Activated T-cell treated with anti-CD3 and anti-CD28 coated beads for 48 hours (primary cell): Measurements from ENCODE around the gene MAP7.

ENCODE experiments used
- DNase-seq: peaks from one replicate; pipeline ENCODE4 v3.0.0-alpha.2; 2020; ENCODE audit warnings: low read depth

Gene MAP7

DNA sequence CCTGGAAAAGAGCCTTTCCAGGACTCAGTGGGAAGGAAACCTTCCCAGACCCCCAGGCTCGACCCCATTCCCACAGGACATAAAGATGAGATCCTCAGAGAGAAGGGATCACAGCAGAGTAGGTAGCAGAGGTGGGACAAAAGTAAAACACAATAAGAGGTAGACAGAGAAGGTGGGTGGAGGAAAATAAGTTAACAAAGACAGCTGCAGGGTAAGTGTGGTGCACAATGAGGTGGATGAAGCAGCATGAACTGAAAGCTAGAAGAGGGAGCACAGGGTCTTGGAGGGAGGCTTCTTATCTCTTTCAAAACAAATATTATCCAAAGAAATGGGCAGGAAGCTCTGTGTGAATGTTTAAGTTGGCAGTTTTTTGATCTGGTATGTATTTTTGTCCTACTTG lies 14.0 kb upstream of the MAP7 start:
- no peak for DNase-seq

DNA sequence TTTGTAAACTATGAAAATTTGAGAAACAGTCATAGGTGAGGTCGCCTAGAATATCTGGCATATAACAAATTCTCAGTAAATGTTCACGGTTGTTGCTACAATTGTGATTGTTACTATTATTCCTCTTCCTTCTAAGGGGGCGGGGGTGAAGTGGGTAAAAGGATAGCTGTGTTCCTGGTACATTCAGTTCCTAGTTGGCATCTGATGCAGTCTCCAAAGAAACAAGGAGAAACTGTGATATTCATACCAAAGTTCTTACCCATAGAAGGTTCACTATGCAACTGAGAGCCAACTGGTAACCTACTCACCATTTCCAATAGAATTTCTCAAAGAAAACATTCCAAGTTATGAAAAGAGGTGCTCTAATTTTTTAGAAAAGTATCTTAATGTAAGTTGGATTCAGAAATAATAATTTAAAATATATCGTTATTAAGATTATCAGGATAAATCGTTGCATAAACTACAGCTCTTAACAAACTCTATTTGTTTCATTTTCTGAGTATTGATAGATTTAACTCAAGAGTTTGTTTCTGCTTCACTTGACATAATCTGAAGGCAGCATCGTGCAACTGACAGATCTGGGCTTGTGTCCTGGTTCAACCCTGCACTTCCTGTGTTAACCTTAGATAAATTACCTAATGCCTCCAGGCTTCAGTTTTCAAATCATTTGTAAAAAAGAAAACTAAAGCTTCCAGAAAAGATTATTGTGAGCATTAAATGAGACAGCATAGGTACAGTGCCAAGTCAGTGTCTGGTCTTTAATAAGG lies 13.3 kb upstream of the MAP7 start:
- DNase-seq: no peak

DNA sequence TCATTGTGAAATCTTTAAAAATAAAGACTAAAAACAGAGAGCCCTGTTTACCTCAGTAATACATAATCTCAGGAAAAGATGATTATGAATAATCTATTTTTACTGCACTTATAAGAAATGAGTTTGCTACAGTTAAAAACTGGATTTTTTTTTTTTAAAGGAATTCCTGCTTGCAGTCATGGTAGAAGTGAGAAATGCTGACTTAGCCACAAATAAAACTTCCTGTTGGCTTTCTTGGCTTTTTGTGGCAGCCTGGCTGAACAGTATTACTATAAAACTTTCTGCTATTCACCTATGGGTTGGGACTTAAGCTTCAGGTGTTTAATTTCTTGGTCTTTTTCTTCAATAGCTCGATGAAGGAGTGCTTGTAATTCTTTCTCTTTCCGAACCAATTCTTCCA lies 12.0 kb upstream of the MAP7 start:
- no peak for DNase-seq

DNA sequence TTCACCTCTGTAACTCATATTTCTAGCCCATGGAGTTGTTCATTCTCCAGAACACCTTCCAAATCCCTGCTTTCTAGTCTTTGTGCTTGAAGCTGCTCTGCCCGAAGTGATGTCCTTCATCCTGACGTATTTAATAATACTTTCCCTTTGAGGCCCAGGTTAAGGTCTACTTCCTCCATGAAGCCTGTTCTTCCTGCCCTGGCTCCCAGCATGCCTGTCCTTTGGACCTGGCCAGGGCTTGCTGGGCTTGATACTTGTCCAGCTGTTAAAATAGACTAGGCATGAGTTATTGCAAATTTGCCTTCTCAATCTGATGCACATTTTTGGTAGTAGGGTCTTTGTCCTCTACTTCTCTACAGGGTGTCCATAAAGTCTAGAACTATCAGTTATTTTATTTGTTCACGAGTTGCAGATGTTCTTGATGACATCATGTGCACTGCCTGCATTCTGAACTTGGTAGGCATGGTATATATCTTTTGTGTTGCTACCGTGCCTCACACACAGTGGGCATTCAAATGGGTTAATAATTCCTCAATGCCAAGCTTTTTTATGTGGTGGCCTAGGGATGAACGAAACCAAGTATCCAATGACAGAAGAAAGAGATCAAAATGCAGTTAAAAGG lies 3.1 kb upstream of the MAP7 start:
- DNase-seq: no peak

DNA sequence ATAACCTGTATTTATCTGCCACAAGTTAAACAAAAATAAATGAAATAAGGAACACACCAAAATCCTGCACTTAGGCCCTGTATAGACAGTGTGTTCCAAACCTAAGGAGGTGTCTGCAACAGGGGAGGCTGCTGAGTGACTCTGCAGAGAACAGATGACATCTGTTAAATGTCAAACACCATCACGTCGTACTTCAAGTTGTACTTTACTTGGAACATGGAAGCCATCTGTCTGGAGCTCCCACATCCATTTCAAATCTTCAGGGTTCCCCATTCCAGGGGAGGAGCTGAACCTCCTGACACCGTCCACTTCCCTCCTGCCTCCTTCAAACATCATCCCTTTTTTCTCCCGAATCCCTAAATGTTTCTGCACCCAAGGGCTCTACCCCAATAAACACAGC lies 1.8 kb upstream of the MAP7 start:
- DNase-seq: no peak

DNA sequence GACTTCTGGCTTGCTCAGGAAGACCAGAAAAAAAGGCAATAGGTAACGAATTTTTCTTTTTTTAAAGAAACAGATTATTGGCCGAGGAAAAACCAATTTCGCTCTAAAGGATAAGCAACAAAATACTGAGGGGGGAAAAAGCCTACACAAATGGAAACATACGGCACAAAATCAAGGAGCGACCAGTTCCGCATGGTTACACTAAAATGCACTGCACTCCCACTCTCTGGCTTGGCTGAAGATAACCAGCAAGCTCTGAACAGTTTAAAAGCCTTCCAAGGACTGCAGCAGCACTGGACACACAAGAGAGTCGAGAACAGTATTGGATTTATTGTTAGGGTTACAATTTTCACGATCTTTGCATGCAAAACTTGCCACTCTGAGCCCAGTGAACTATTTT lies 881 bp upstream of the MAP7 start:
- no peak for DNase-seq

DNA sequence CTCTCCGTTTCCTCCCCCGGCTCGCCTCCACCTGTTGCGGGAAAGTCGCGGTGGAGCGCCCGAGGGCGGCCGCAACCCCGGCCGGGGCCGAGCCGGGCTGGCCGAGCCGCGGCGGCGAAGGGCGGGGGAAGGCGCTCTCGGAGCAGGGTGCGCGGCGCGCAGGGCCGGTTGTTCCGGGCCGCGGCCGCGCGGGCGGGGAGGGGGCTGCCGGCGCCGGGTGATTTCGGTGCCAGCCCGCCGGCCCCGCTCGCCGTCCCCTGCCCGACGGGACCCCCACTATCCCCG lies 235 bp downstream of the MAP7 start:
- DNase-seq: no peak

DNA sequence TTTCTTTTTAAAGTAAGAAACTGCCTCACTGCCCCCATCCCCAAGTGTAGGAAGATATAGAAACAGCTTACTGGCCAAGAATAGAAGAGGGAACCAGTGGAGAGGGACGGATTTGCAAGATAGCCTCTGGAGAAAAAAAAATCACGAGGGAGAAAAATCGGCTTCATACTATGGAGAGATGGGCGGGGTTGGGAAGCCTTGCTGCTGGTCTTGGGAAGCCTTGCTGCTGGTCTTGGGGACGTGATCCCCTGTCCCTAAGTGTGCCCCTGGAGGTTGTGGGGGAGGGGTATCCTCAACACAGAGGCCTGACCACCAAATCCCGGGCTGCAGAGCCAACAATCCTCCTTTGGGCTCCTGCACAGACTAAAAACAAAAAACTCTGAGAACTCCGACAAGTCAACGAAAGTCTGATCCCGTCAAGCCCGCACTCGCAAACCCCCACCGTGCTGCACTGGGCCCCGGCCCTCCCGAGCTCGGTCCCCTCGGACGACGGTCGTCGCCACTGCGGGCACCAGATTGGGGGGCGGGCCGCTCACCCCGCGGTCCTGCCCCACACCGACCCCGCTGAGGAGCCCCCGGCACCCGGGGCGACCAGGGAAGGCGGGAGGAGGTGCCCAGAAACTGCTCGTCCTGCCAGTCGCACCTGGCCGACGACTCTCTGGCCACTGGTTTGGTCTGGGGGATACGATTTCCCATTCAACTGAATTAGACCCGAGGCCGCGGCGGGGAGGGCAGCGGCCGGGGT lies 750 bp downstream of the MAP7 start:
- DNase-seq: no peak

DNA sequence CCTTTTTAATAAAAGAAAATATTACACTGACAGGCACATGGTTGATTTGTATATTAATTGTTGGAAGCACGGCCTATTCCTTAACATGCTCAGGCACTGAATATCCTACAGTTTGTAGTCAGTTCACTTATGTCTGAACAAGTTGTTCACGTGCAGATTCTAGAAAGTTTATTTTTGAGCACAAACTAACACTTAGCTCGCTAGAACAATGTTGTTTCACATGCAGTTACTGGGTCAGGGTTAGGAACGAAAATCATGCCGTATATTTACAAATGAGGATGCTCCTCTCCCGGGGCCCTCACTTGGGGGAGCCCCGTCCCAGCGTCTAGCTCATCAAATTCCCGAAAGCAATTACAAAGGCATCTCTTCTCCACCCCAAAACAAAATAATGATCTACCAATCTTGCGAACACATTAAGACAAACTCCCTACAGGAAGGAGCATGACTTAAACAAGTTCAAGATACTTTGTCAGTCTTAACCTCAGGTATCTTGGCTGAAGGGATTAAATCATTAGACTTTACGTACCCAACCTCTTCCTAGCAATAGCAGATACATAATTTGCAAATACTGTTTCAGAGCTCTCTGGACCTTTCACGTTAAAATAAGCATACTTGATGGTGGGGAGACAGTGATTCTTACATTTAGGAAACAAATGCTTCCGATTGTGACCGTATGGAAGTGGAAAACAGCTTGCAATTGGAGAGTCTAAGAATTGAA lies 1.5 kb downstream of the MAP7 start:
- DNase-seq: no peak

DNA sequence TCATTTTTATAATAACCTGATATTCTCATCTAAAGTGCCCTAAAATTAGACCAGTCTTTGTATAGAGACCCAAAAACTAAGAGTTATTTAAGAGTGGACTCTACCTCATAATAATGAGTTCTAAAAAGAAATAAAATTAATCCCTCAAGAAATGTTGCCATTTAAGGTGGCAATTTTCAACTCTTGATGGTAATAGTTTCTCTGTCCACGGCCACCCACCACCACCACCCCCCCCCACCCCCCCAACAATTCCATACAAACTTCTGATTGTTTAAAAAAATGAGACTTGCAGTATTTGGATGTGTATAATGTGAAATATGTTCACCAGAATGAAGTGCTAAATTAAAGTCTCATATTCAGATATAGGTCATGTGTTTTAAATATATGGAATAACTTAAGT lies 2.4 kb downstream of the MAP7 start:
- no peak for DNase-seq

DNA sequence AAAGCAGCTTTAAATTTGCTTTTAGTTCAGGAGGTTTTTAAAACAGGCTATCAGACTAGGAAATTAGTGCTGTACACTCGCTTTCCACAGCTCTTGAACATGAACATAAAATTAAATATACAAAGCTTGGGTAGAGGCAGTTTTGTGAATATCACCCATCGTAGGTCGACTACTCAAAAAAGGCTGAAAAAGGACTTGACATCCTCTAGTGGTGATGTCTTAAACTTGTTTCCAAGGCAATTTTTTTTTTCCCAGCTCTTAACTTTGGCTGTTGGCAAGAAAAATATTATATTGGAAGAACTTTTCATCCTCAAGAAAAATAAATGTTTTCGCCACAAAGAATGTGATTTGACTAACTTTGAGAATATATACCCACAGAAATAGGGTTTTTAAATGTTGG lies 2.9 kb downstream of the MAP7 start:
- DNase-seq: no peak

DNA sequence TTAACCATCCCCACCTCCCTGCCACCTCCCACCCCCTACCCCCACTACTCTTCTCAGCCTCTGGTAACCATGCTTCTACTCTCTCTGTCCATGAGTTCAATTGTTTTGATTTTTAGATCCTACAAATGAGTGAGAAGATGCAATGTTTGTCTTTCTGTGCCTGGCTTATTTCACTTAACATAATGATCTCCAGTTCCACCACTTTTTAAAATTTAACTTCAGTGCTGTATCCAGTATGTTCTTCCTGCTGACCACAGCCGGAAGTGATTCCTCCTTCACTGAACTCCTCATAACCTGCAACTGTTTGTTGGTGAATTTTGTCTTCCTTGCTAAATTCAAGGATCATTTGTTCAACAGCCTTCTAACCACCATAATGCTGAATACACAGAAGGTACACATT lies 3.9 kb downstream of the MAP7 start:
- no peak for DNase-seq

DNA sequence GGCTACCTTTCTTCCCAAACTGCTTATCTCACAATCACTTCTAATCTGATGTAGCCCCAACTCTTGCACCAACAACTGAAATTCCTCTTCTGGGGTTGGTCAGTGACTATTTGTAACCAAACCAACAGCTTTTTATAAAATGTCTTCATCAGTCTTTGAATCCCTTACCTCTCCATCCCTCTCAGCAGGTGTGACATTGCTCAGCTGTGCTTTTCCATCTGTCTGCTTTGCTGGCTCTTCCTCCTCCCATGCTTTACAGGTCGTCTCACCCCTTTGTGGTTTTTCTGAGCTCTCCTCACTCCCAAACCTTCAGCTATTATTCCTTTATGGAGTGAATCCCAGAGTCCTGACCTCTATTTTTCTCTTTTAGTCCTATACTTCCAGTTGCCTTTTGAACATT lies 5.9 kb downstream of the MAP7 start:
- no peak for DNase-seq

DNA sequence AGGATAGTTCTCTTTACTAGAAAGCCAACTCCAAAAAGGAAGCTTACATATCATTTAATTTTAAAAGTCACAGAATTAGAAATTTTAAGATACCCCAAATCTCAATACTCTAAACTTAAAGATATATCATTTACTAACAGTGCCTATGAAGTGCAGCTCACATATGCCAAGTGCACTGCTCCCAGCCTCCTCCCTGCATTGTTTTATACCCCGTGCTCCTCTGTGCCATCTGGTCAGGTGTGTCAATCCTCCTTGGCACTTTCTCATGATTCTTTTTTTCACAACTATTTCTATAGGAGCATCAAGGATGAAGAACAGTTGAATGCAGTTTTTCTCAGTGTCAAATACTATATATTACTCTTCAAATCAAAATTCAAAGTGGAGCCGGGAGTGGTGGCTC lies 8.8 kb downstream of the MAP7 start:
- no peak for DNase-seq

DNA sequence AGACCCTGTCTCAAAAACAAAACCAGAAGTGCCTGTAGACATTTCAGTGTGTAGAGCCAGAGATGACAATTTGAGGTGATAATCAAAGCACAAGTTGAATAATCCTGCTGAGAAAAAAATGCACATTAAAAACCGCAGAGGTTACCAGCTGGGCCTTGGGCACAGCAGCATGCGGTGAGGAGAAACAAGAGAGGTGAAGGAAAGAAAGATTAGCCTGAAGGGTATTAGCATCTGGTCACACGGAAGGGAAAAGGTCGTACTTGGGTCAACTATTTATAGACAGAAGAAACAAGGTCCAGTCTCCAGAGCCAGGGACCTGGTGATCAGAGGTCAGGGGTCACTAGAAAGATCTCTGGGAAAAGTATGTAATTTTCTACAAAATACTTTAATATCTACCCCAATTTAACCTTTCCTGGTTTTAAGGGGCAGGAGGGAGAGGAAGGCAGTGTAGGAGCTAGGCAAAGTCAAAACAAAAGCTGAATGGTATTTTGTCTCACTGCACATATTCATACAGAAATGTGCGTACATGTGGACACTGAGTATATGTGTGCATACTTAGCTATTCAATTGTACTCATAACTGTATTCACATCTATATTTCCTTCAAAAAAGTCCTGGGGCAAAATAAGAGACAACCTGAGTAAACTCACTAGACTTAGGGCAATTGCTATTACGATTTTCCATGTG lies 10.1 kb downstream of the MAP7 start:
- no peak for DNase-seq

DNA sequence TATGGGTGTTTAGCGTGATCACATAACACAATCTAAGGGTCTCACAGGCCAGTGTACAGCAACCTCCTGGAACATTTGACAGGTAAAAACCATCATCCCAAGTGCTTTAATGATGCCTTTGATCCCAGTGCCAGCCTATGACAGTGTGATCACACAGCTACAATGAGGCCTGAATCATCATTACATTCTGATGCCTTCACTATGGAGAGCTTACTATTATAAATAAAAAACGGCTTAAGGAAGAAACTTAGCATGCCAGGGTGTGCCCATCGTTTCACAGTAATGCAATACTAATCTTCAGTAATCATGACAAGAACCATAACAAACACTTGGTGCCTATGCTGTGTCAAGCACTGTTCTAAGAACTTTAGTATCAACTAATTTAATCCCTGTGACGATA lies 11.4 kb downstream of the MAP7 start:
- DNase-seq: no peak

DNA sequence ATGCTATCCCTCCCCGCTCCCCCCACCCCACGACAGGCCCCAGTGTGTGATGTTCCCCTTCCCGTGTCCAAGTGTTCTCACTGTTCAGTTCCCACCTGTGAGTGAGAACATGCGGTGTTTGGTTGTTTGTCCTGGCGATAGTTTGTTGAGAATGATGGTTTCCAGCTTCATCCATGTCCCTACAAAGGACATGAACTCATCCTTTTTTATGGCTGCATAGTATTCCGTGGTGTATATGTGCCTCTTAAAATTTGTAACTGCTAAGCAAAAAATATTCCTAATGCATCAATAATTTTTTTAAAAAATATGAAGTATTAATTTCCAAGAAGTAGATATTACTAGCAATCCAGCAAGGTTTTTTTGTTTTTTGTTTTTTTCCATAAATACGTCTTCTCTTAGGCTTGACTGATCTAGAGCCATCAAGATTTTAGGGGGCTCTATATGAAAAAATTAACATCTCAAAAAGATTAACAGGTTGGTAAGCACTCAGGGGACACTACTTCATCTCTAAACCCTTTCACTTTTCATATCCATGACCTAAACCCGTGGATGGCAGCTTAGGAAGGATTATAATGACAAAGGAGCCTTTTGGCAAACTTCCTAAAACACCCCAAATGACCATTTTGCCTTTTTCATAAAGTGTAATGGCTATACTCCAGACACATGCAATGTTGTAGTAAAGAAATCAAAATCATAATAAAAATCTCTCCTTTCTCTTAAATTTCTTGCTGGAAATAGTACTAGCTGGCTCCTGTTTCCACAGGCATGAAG lies 14.2 kb downstream of the MAP7 start:
- DNase-seq: no peak

DNA sequence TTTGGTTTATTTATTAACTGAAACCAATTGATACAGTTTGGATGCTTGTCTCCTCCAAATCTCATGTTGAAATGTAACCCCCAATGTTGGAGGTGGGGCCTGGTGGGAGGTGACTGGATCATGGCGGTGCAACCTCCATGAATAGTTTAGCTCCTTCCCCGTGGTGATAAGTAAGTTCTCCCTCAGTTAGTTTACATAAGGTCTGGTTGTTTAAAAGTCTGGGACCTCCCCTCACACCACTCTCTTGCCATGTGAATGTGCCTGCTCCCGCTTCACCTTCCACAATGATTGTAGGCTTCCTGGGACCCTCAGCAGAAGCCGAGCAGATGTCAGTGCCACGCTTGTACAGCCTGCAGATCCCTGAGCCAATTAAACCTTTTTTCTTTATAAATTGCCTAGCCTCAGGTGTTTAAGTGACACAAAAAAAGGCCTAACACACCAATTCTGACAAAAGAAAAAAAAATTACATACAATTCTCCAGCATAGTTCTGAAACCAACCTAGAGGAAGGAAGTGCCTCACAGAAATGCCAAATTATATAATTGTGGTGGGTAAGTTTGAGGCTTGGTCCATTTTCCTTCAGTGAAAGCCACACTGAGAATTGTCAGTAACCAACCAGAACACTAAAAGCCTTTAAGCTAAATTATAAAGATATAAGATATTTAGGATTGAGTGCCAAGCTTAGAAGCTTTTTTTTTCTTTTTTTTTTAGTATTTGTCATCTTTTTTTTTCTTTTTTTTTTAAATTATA lies 15.0 kb downstream of the MAP7 start:
- no peak for DNase-seq

DNA sequence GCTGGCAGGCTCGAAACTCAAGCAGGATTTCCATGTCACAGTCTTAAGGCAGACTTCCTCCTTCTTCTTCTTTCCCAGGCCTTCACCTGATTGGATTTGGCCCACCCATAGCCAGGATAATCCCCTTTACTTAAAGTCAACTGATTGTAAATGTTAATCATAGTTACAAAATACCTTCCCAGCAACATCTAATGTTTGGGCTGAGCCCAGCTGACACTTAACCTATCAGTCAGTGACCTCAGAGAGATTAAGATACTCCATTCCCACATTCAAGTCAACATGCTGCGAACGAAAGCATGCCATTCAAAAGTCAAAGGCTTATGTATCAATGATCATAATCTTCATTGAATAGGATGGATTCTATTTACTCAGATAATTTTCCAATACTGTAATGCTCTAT lies 16.0 kb downstream of the MAP7 start:
- DNase-seq: no peak

DNA sequence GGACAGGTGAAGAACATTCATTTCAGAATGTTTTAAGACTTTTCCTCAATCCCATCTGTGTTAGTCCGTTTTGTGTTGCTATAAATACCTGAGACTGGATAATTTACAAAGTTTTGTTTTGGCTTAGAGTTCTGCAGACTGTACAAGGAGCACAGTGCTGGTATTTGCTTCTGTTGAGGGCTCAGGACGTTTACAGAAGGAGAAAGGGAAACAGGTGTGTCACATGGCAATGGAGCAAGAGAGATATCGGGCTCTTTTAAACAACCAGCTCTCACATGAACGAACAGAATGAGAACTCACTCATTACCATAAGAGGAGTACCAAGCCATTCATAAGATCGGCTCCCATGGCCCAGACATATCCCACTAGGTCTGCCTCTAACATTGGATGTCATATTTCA lies 16.7 kb downstream of the MAP7 start:
- no peak for DNase-seq

DNA sequence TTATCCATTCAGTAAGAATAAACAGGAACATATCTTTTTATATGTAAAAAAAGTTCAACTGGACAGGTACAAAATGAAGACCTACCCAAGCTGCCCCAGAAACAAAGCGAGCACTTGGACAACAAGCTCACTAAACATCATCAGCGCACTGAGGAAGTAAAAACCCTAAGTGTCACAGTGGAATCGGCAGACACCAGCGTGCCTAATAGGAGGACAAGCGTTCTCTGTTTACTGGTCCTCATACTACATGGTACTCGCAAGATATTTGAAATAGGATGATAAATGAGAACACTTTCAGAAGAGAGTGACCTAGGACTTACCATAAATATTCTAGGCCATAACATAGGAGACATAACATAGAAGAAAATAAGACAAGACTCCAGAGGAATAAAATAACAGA lies 18.2 kb downstream of the MAP7 start:
- no peak for DNase-seq
